DND-41 (cell line): ENCODE measurements around the gene PLSCR4.

Experiments
- ATAC-seq: fragments of 200-7000 bp; cut with Tn5 transposase; 3 replicates; pipeline ENCODE4 v1.9.1; 2021; ENCODE audit warnings: low read depth; ENCODE audit not compliant: insufficient read depth
- DNase-seq: peaks from one replicate; pipeline ENCODE4 v3.0.0-alpha.2; 2020
- H2AFZ ChIP-seq: 2 replicates; pipeline ENCODE4 v1.6.0; 2012; ENCODE audit warnings: low read depth, low read length
- H3K27ac ChIP-seq: 2 replicates; pipeline ENCODE4 v1.5.1; 2012; ENCODE audit warnings: low read length, inconsistent platforms
- H3K27me3 ChIP-seq: fragments of 200-600 bp; sonication (generic); 2 replicates; pipeline ENCODE4 v1.6.0; 2012; ENCODE audit warnings: low read length, mild to moderate bottlenecking, inconsistent platforms; ENCODE audit not compliant: insufficient read depth, poor library complexity
- H3K36me3 ChIP-seq: 2 replicates; pipeline ENCODE4 v1.5.1; 2012; ENCODE audit warnings: low read length, inconsistent platforms; ENCODE audit not compliant: insufficient read depth
- H3K4me1 ChIP-seq: 2 replicates; pipeline ENCODE4 v1.5.1; 2012; ENCODE audit warnings: mild to moderate bottlenecking, low read length; ENCODE audit not compliant: insufficient read depth
- H3K4me2 ChIP-seq: 2 replicates; pipeline ENCODE4 v1.6.0; 2012; ENCODE audit warnings: mild to moderate bottlenecking, moderate library complexity, low read length, inconsistent platforms; ENCODE audit not compliant: insufficient read depth
- H3K4me3 ChIP-seq, 2 experiments: fragments of 200-600 bp in 1 of 2; shearing (Covaris generic) in 1 of 2; 2 replicates each; pipeline ENCODE4 v1.5.1; 2012 to 2016; ENCODE audit warnings: inconsistent platforms in 2 of 2, low read length in 2 of 2, mild to moderate bottlenecking in 2 of 2, low read depth in 1 of 2, moderate library complexity in 1 of 2
- H3K79me2 ChIP-seq: 2 replicates; pipeline ENCODE4 v1.6.0; 2012; ENCODE audit warnings: low read length, inconsistent platforms; ENCODE audit not compliant: insufficient read depth
- H3K9ac ChIP-seq: 2 replicates; pipeline ENCODE4 v1.6.0; 2012; ENCODE audit warnings: low read depth, mild to moderate bottlenecking, inconsistent platforms, low read length, moderate library complexity
- H3K9me3 ChIP-seq: 2 replicates; pipeline ENCODE4 v1.5.1; 2012; ENCODE audit warnings: low read length, moderate library complexity, mild to moderate bottlenecking, inconsistent platforms; ENCODE audit not compliant: insufficient read depth, severe bottlenecking
- H4K20me1 ChIP-seq: 2 replicates; pipeline ENCODE4 v1.6.0; 2012; ENCODE audit warnings: low read length; ENCODE audit not compliant: insufficient read depth
- CTCF ChIP-seq: IDR thresholded peaks from 2 replicates; pipeline ENCODE4 v1.5.1; 2012; ENCODE audit warnings: borderline replicate concordance, low read length, moderate library complexity, mild to moderate bottlenecking; ENCODE audit not compliant: poor library complexity, severe bottlenecking; ENCODE audit errors: extremely low read depth
- EZH2 ChIP-seq: IDR thresholded peaks from 3 replicates; pipeline ENCODE4 v1.6.1; 2012; ENCODE audit warnings: borderline replicate concordance, low read depth, mild to moderate bottlenecking, moderate library complexity, low read length, inconsistent platforms; ENCODE audit not compliant: severe bottlenecking

Gene PLSCR4

GRCh38 chr3:146265720-146266119 is 14.8 kb upstream of the PLSCR4 start:
- no peaks in the 10 kb centered on the region for H3K79me2 ChIP-seq
- H3K9me3 ChIP-seq, result no peaks in the 10 kb centered on the region
- TF ChIP-seq CTCF, result no peak
- no peak for TF ChIP-seq EZH2
- H3K4me3 ChIP-seq, result no peak overlapping the region
- H3K9ac ChIP-seq, result no peak overlapping the region
- no peaks in the 10 kb centered on the region for H4K20me1 ChIP-seq
- H3K27me3 ChIP-seq, result no peaks in the 10 kb centered on the region
- ATAC-seq, result no peak
- no peak overlapping the region for H3K4me2 ChIP-seq
- H3K36me3 ChIP-seq, result no peaks in the 10 kb centered on the region
- H3K27ac ChIP-seq, result no peak overlapping the region
- H3K4me1 ChIP-seq, result no peaks in the 10 kb centered on the region
- no peak overlapping the region for H2AFZ ChIP-seq
- DNase-seq, result no peak

- no peaks in the 10 kb centered on the region for H3K79me2 ChIP-seq
- H3K27ac ChIP-seq, result no peak overlapping the region
- no peak overlapping the region for H3K4me2 ChIP-seq
- no peaks in the 10 kb centered on the region for H3K27me3 ChIP-seq
- no peak overlapping the region for H2AFZ ChIP-seq
- H3K4me1 ChIP-seq, result no peaks in the 10 kb centered on the region
- no peaks in the 10 kb centered on the region for H3K9me3 ChIP-seq
- DNase-seq (no peak), ATAC-seq (no peak)
- H4K20me1 ChIP-seq, result no peaks in the 10 kb centered on the region
- TF ChIP-seq CTCF (no peak), EZH2 (no peak)
- no peak overlapping the region for H3K9ac ChIP-seq
- H3K36me3 ChIP-seq, result no peaks in the 10 kb centered on the region
- no peak overlapping the region for H3K4me3 ChIP-seq
Measured at GRCh38 chr3:146262371-146263110, 11.6 kb upstream of the PLSCR4 start.

GRCh38 chr3:146259880-146260589 is 9.1 kb upstream of the PLSCR4 start:
- TF ChIP-seq EZH2 (no peak), CTCF (no peak)
- Histone ChIP-seq H2AFZ (no peak overlapping the region), H3K4me2 (no peak overlapping the region), H3K9ac (no peak overlapping the region), H3K4me3 (no peak overlapping the region), H3K36me3 (no peaks in the 10 kb centered on the region), H3K4me1 (no peaks in the 10 kb centered on the region), H3K27ac (no peak overlapping the region), H3K79me2 (no peaks in the 10 kb centered on the region), H4K20me1 (no peaks in the 10 kb centered on the region), H3K27me3 (no peaks in the 10 kb centered on the region), H3K9me3 (no peaks in the 10 kb centered on the region)
- ATAC-seq, result no peak
- no peak for DNase-seq
